Trophoblast cell (in vitro differentiated cells and primary cell): Measurements from ENCODE around the gene F3. TPM values are rescaled to one million over a fixed set of nuclear protein-coding genes. Genes with fewer than 3 reads are reported as not detected.

ENCODE experiments used
- DNase-seq, 2 donors: peaks; one replicate each; pipeline ENCODE4 v3.0.0-alpha.2; 2016
- H2AFZ ChIP-seq: 2 replicates; pipeline ENCODE4 v1.6.1; 2013; ENCODE audit warnings: low read length, moderate library complexity, mild to moderate bottlenecking; ENCODE audit not compliant: insufficient read depth, poor library complexity
- H2AK5ac ChIP-seq: 2 replicates; pipeline ENCODE4 v1.6.1; 2013; ENCODE audit warnings: mild to moderate bottlenecking, low read length
- H2BK120ac ChIP-seq: 2 replicates; pipeline ENCODE4 v1.6.1; 2013; ENCODE audit warnings: low read length, mild to moderate bottlenecking, moderate library complexity; ENCODE audit not compliant: insufficient read depth, poor library complexity
- H2BK12ac ChIP-seq: 2 replicates; pipeline ENCODE4 v1.6.1; 2013; ENCODE audit warnings: mild to moderate bottlenecking, low read length, moderate library complexity
- H2BK5ac ChIP-seq: 2 replicates; pipeline ENCODE4 v1.6.1; 2013; ENCODE audit warnings: low read length, low read depth, moderate library complexity, mild to moderate bottlenecking; ENCODE audit not compliant: poor library complexity
- H3K14ac ChIP-seq: 2 replicates; pipeline ENCODE4 v1.6.1; 2013; ENCODE audit warnings: mild to moderate bottlenecking, low read length
- H3K18ac ChIP-seq: 2 replicates; pipeline ENCODE4 v1.6.1; 2013; ENCODE audit warnings: mild to moderate bottlenecking, low read length
- H3K23ac ChIP-seq: 2 replicates; pipeline ENCODE4 v1.6.1; 2013; ENCODE audit warnings: low read length
- H3K27ac ChIP-seq: 2 replicates; pipeline ENCODE4 v1.5.1; 2013; ENCODE audit warnings: low read depth, mild to moderate bottlenecking, inconsistent platforms, low read length, moderate library complexity
- H3K27me3 ChIP-seq: 2 replicates; pipeline ENCODE4 v1.6.1; 2013; ENCODE audit warnings: inconsistent platforms, mild to moderate bottlenecking, low read length, moderate library complexity; ENCODE audit not compliant: insufficient read depth
- H3K36me3 ChIP-seq, 2 experiments: 1 replicate in 1 of 2; 2 replicates in 1 of 2; pipeline ENCODE4 v1.6.1; 2013; ENCODE audit warnings: low read length in 2 of 2, mild to moderate bottlenecking in 2 of 2, moderate library complexity in 1 of 2; ENCODE audit not compliant: insufficient read depth in 2 of 2, control insufficient read depth in 1 of 2
- H3K4ac ChIP-seq: 2 replicates; pipeline ENCODE4 v1.6.1; 2013; ENCODE audit warnings: low read depth, mild to moderate bottlenecking, low read length, moderate library complexity
- H3K4me1 ChIP-seq, 2 experiments: 1 replicate in 1 of 2; 2 replicates in 1 of 2; pipeline ENCODE4 v1.6.1; 2013; ENCODE audit warnings: low read length in 2 of 2, mild to moderate bottlenecking in 2 of 2, moderate library complexity in 1 of 2; ENCODE audit not compliant: insufficient read depth in 2 of 2, control insufficient read depth in 1 of 2
- H3K4me2 ChIP-seq: 2 replicates; pipeline ENCODE4 v1.6.1; 2013; ENCODE audit warnings: inconsistent platforms, mild to moderate bottlenecking, low read length, moderate library complexity
- H3K4me3 ChIP-seq: 2 replicates; pipeline ENCODE4 v1.5.1; 2013; ENCODE audit warnings: mild to moderate bottlenecking, low read depth, low read length, inconsistent platforms
- H3K79me1 ChIP-seq: one replicate; pipeline ENCODE4 v1.6.1; 2013; ENCODE audit warnings: low read length
- H3K79me2 ChIP-seq: 2 replicates; pipeline ENCODE4 v1.6.1; 2013; ENCODE audit warnings: low read length, mild to moderate bottlenecking; ENCODE audit not compliant: control insufficient read depth, insufficient read depth, poor library complexity
- H3K9ac ChIP-seq: 2 replicates; pipeline ENCODE4 v1.6.1; 2013; ENCODE audit warnings: mild to moderate bottlenecking, low read length
- H3K9me3 ChIP-seq: 2 replicates; pipeline ENCODE4 v1.6.1; 2013; ENCODE audit warnings: low read depth, mild to moderate bottlenecking, control low read depth, inconsistent platforms, low read length; ENCODE audit not compliant: insufficient read depth
- H4K12ac ChIP-seq: 2 replicates; pipeline ENCODE4 v1.6.1; 2013; ENCODE audit warnings: low read depth, mild to moderate bottlenecking, low read length, moderate library complexity
- H4K8ac ChIP-seq: 2 replicates; pipeline ENCODE4 v1.6.1; 2013; ENCODE audit warnings: low read depth, mild to moderate bottlenecking, low read length, moderate library complexity
- H4K91ac ChIP-seq: one replicate; pipeline ENCODE4 v1.6.1; 2013; ENCODE audit warnings: low read depth, mild to moderate bottlenecking, low read length, moderate library complexity
- WGBS: extraction: QIAGEN DNeasy Blood & Tissue Kit; methylation state at CpG from one replicate; pipeline ENCODE4 v1.1.7; 2013; ENCODE audit warnings: missing lambda C conversion rate; ENCODE audit not compliant: insufficient read length, insufficient coverage; ENCODE audit errors: extremely low coverage; 5-methylcytosine and 5-hydroxymethylcytosine counted together
- polyA plus RNA-seq: library from polyadenylated mRNA; stranded (reverse); fragments of 200-250 nt; gene quantifications from 2 replicates; pipeline ENCODE4 v1.2.3, GENCODE V29; 2013

F3 gene
- polyA plus RNA-seq, result 43.0 and 43.9 TPM in 2 replicates

GRCh38 chr1:94541246-94542087, at the start of gene F3:
Gene F3 (minus strand): TSS chr1:94541759. CDS start chr1:94541636, 123 bp downstream.
- Histone ChIP-seq H3K14ac (peak within 1 kb of the TSS; percentile 96), H3K4me3 (peak within 1 kb of the TSS; percentile 95), H3K4ac (peak within 1 kb of the TSS; percentile 100), H4K91ac (peak within 1 kb of the TSS; percentile 83), H2BK5ac (peak within 1 kb of the TSS; percentile 98), H2BK120ac (peak within 1 kb of the TSS; percentile 97), H2BK12ac (peak within 1 kb of the TSS; percentile 90), H3K4me2 (peak within 1 kb of the TSS; percentile 87), H3K9ac (peak within 1 kb of the TSS; percentile 96), H3K27ac (peak within 1 kb of the TSS; percentile 95), H3K23ac (no peak within 1 kb of the TSS), H3K4me1 (peaks cover 9 to 12% of the 10 kb centered on the region in 2 experiments), H3K9me3 (peaks cover 1% of the 10 kb centered on the region), H4K12ac (peak within 1 kb of the TSS; percentile 77), H3K27me3 (no peaks in the 10 kb centered on the region), H3K18ac (peak within 1 kb of the TSS; percentile 97), H3K79me1 (peaks cover 17% of the 10 kb centered on the region), H3K36me3 (peaks cover 9 to 14% of the 10 kb centered on the region in 2 experiments), H2AFZ (peak within 1 kb of the TSS; percentile 76), H3K79me2 (peaks cover 18% of the 10 kb centered on the region), H2AK5ac (peak within 1 kb of the TSS; percentile 91), H4K8ac (peak within 1 kb of the TSS; percentile 84)
- DNase-seq, result peak; percentile 77 to 85
- no CpG with 5 or more reads among the region's 94 CpGs for WGBS

DNA sequence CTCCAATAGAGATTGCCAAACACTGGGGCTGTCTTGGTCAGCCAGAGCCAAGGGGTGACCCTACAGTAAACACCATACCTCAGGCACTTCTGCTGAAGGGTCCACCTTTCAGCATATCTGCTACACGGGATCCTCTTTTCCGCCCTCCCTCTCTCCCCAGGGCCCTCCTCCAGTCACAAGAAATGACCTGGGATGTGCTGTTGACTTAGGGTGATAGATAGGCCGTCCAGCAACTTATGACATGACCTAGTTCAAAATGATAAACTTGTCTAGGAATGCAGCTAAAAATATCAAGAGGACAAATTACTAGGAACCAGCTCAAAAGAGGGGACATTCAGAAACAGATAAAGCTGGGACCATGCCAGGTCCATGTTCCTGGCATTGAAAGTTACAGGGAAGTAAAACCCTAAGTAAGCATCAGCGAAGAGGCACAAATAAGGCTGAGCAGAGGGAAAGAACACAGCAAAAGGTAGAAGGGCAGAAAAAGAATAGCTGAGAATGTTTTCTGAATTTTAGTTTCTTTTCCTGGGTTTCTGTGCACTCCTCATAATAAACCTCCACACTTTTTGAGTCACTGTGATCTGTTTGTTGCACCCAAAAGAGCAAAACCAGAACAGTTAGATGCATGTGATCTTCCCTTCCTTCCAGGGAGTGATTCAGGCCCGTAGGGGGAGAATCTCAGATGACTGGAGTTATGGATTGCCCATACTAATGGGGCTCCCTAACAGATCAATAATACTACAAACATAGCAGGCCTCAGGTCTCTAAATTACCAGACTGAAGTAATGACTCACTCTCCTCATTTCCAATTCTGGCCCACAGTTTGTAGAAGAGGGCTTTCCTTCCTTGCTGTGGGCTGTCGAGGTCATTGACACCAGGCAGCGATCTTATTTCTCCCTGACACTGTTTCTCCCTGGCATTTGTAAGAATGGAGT, 48.9 kb upstream of the F3 start:
- H3K79me2 ChIP-seq, result no peaks in the 10 kb centered on the region
- H2BK120ac ChIP-seq, result peak overlapping the region; percentile 50
- H2AK5ac ChIP-seq, result peak overlapping the region; percentile 54
- no peak overlapping the region for H3K23ac ChIP-seq
- H3K4me3 ChIP-seq, result no peak overlapping the region
- H3K27ac ChIP-seq, result peak overlapping the region; percentile 28
- peaks cover 15 to 18% of the 10 kb centered on the region in 2 experiments for H3K4me1 ChIP-seq
- H3K18ac ChIP-seq, result no peak overlapping the region
- H3K14ac ChIP-seq, result no peak overlapping the region
- no peaks in the 10 kb centered on the region for H3K9me3 ChIP-seq
- no peak overlapping the region for H2AFZ ChIP-seq
- H3K79me1 ChIP-seq, result peaks cover 10% of the 10 kb centered on the region
- no peak overlapping the region for H4K12ac ChIP-seq
- no peak for DNase-seq
- H3K27me3 ChIP-seq, result no peaks in the 10 kb centered on the region
- H4K8ac ChIP-seq, result peak overlapping the region; percentile 35
- H3K4ac ChIP-seq, result no peak overlapping the region
- H2BK5ac ChIP-seq, result no peak overlapping the region
- no peak overlapping the region for H3K4me2 ChIP-seq
- no CpG with 5 or more reads among the region's 7 CpGs for WGBS
- H4K91ac ChIP-seq, result peak overlapping the region; percentile 70
- peak overlapping the region; percentile 70 for H2BK12ac ChIP-seq
- H3K9ac ChIP-seq, result no peak overlapping the region
- no peaks in the 10 kb centered on the region for H3K36me3 ChIP-seq

DNA sequence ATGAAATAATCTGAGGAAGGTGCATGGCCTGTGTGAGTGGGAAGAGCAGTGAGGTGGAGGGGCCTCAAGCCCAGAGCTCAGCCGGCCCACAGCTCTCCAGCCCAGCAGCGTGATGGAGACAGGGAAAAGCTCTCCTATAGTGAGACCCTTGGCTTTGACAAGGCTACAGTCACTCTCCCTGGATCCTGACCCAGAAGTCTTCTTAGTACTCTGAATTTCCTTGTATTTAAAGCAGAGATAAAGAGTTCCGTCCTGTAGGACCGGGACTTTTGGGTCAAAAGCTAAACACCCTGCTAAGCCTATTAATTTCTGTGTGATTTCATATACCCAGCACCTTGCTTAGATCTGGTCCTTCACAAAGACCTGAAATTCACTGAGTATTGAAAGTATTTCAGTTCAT, 48.2 kb upstream of the F3 start:
- H3K4me2 ChIP-seq, result no peak overlapping the region
- H3K23ac ChIP-seq, result no peak overlapping the region
- no peak overlapping the region for H2BK120ac ChIP-seq
- H2AFZ ChIP-seq, result no peak overlapping the region
- no peaks in the 10 kb centered on the region for H3K79me2 ChIP-seq
- no peak overlapping the region for H3K27ac ChIP-seq
- no peak overlapping the region for H2AK5ac ChIP-seq
- no peak overlapping the region for H4K91ac ChIP-seq
- no peak overlapping the region for H4K12ac ChIP-seq
- DNase-seq, result no peak
- H3K4ac ChIP-seq, result no peak overlapping the region
- H2BK5ac ChIP-seq, result no peak overlapping the region
- no peak overlapping the region for H3K14ac ChIP-seq
- H3K9me3 ChIP-seq, result no peaks in the 10 kb centered on the region
- no CpG with 5 or more reads among the region's 4 CpGs for WGBS
- H3K9ac ChIP-seq, result no peak overlapping the region
- no peaks in the 10 kb centered on the region for H3K27me3 ChIP-seq
- H2BK12ac ChIP-seq, result no peak overlapping the region
- no peak overlapping the region for H3K4me3 ChIP-seq
- no peak overlapping the region for H3K18ac ChIP-seq
- peaks cover 10% of the 10 kb centered on the region for H3K79me1 ChIP-seq
- no peak overlapping the region for H4K8ac ChIP-seq
- H3K4me1 ChIP-seq, result peaks cover 15 to 17% of the 10 kb centered on the region in 2 experiments
- H3K36me3 ChIP-seq, result no peaks in the 10 kb centered on the region

GRCh38 chr1:94582565-94582964, 41.0 kb upstream of the F3 start:
- Histone ChIP-seq H4K8ac (no peak overlapping the region), H2BK5ac (no peak overlapping the region)
- peak in 1 of 2 donors; percentile 6 for DNase-seq

More at GRCh38 chr1:94582565-94582964, 41.0 kb upstream of the F3 start:
- Histone ChIP-seq H3K4me1 (peaks cover 13 to 15% of the 10 kb centered on the region in 2 experiments), H3K9me3 (no peaks in the 10 kb centered on the region), H3K18ac (no peak overlapping the region), H2BK12ac (peak overlapping the region; percentile 23), H3K4me2 (no peak overlapping the region), H3K79me2 (peaks cover 3% of the 10 kb centered on the region), H3K14ac (no peak overlapping the region), H3K27me3 (no peaks in the 10 kb centered on the region), H3K79me1 (peaks cover 20% of the 10 kb centered on the region), H3K9ac (no peak overlapping the region), H4K91ac (no peak overlapping the region), H3K36me3 (no peaks in the 10 kb centered on the region), H3K4me3 (no peak overlapping the region), H2AFZ (no peak overlapping the region), H3K23ac (no peak overlapping the region), H3K4ac (no peak overlapping the region), H2AK5ac (no peak overlapping the region), H4K12ac (no peak overlapping the region), H2BK120ac (no peak overlapping the region), H3K27ac (no peak overlapping the region)
- WGBS, result no CpG with 5 or more reads among the region's 2 CpGs
